OCI-LY1 (cell line): ENCODE measurements around the gene ISL1.

ENCODE experiments used
- EZH2 ChIP-seq: fragments of 200-600 bp; sonication (generic), shearing (Covaris generic); IDR thresholded peaks from 2 replicates; pipeline ENCODE4 v1.8.0; 2017; ENCODE audit warnings: borderline replicate concordance, mixed run types, mild to moderate bottlenecking, antibody characterized with exemption, low read length, moderate library complexity, mixed read lengths
- TF ChIP-seq, protein P1 (sequence below): fragments of 200-600 bp; sonication (generic), shearing (Covaris generic); IDR thresholded peaks from 2 replicates; pipeline ENCODE4 v1.5.1; 2017; ENCODE audit warnings: mild to moderate bottlenecking, antibody characterized with exemption, low read length, moderate library complexity, mixed read lengths

DNA sequence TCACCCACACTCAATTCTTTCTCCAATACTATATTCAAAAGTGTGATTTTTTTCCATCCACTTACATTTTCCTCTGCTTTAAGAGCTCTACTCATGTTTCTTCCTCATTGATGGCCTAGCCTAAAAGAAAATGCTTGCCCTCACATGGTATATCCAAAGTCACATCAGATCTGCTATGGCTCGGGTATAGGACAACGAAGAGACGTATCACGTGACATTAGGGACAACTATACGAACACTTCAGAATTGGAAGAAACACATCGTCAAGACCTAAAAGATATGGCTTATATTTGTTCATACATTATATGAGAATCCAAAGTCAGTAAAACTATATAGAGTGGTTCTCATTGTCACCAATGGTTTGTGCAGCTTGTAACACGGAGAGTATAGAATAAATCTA is 8.2 kb upstream of the ISL1 start:
- TF ChIP-seq, protein P1, sequence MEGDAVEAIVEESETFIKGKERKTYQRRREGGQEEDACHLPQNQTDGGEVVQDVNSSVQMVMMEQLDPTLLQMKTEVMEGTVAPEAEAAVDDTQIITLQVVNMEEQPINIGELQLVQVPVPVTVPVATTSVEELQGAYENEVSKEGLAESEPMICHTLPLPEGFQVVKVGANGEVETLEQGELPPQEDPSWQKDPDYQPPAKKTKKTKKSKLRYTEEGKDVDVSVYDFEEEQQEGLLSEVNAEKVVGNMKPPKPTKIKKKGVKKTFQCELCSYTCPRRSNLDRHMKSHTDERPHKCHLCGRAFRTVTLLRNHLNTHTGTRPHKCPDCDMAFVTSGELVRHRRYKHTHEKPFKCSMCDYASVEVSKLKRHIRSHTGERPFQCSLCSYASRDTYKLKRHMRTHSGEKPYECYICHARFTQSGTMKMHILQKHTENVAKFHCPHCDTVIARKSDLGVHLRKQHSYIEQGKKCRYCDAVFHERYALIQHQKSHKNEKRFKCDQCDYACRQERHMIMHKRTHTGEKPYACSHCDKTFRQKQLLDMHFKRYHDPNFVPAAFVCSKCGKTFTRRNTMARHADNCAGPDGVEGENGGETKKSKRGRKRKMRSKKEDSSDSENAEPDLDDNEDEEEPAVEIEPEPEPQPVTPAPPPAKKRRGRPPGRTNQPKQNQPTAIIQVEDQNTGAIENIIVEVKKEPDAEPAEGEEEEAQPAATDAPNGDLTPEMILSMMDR, result no peak
- TF ChIP-seq EZH2, result no peak
